Parathyroid adenoma (tissue), 2 donors: ENCODE results near the gene TREH.
A peak's percentile ranks its signal among the peaks of the same experiment; 100 is the strongest.
"Not testable (repeated sequence)": the region's sequence is repeated elsewhere in the genome, so short reads cannot be mapped to it uniquely, and the experiment has no call there.

ENCODE experiments used
- H2AFZ ChIP-seq: fragments of 300-600 bp; sonication (generic); one replicate; pipeline ENCODE4 v1.7.0; 2017; ENCODE audit warnings: antibody characterized with exemption, mild to moderate bottlenecking
- H3K27ac ChIP-seq: fragments of 300-600 bp; sonication (generic); one replicate; pipeline ENCODE4 v1.7.0; 2017
- H3K27me3 ChIP-seq: fragments of 300-600 bp; sonication (generic); one replicate; pipeline ENCODE4 v1.7.0; 2017; ENCODE audit warnings: low read length; ENCODE audit not compliant: control insufficient read depth, insufficient read depth
- H3K36me3 ChIP-seq: fragments of 300-600 bp; sonication (generic); one replicate; pipeline ENCODE4 v1.7.0; 2017; ENCODE audit warnings: low read length; ENCODE audit not compliant: control insufficient read depth, insufficient read depth
- H3K4me1 ChIP-seq: fragments of 300-600 bp; sonication (generic); one replicate; pipeline ENCODE4 v1.7.0; 2017; ENCODE audit warnings: control low read depth
- H3K4me2 ChIP-seq: fragments of 300-600 bp; sonication (generic); one replicate; pipeline ENCODE4 v1.7.0; 2017; ENCODE audit warnings: low read length
- H3K4me3 ChIP-seq: fragments of 300-600 bp; sonication (generic); one replicate; pipeline ENCODE4 v1.7.0; 2017; ENCODE audit warnings: low read depth, low read length
- H3K79me2 ChIP-seq: fragments of 300-600 bp; sonication (generic); one replicate; pipeline ENCODE4 v1.7.0; 2017; ENCODE audit warnings: control low read depth
- H3K9ac ChIP-seq: fragments of 300-600 bp; sonication (generic); one replicate; pipeline ENCODE4 v1.7.0; 2017; ENCODE audit warnings: mild to moderate bottlenecking
- H3K9me3 ChIP-seq: fragments of 300-600 bp; sonication (generic); one replicate; pipeline ENCODE4 v1.7.0; 2017; ENCODE audit warnings: low read length; ENCODE audit not compliant: control insufficient read depth
- CTCF ChIP-seq: fragments of 300-600 bp; sonication (generic); IDR thresholded peaks from one replicate; pipeline ENCODE4 v1.7.0; 2017; ENCODE audit warnings: antibody characterized with exemption, mild to moderate bottlenecking
- donor health status: primary hyperparathyroidism.

TREH gene

GRCh38 chr11:118615282-118615975, 64.0 kb downstream of the TREH start:
- no peaks in the 10 kb centered on the region for H3K27me3 ChIP-seq
- no peaks in the 10 kb centered on the region for H3K79me2 ChIP-seq
- no peak overlapping the region for H3K9ac ChIP-seq
- TF ChIP-seq CTCF, result no peak
- no peaks in the 10 kb centered on the region for H3K4me1 ChIP-seq
- H2AFZ ChIP-seq, result no peak overlapping the region
- H3K9me3 ChIP-seq, result no peaks in the 10 kb centered on the region
- H3K4me2 ChIP-seq, result no peak overlapping the region
- H3K27ac ChIP-seq, result no peak overlapping the region
- H3K36me3 ChIP-seq, result no peaks in the 10 kb centered on the region
- H3K4me3 ChIP-seq, result no peak overlapping the region

GRCh38 chr11:118614511-118614910, 64.9 kb downstream of the TREH start:
- no peaks in the 10 kb centered on the region for H3K9me3 ChIP-seq
- no peak overlapping the region for H3K4me3 ChIP-seq
- H3K4me2 ChIP-seq, result no peak overlapping the region
- H3K27ac ChIP-seq, result no peak overlapping the region
- H3K27me3 ChIP-seq, result no peaks in the 10 kb centered on the region
- TF ChIP-seq CTCF, result no peak
- no peak overlapping the region for H3K9ac ChIP-seq
- no peaks in the 10 kb centered on the region for H3K36me3 ChIP-seq
- no peaks in the 10 kb centered on the region for H3K4me1 ChIP-seq
- no peak overlapping the region for H2AFZ ChIP-seq
- H3K79me2 ChIP-seq, result no peaks in the 10 kb centered on the region

GRCh38 chr11:118612378-118612777, 67.1 kb downstream of the TREH start:
- H3K9me3 ChIP-seq, result no peaks in the 10 kb centered on the region
- no peaks in the 10 kb centered on the region for H3K4me1 ChIP-seq
- no peaks in the 10 kb centered on the region for H3K27me3 ChIP-seq
- no peak overlapping the region for H3K9ac ChIP-seq
- H2AFZ ChIP-seq, result no peak overlapping the region
- no peak overlapping the region for H3K4me3 ChIP-seq
- no peaks in the 10 kb centered on the region for H3K79me2 ChIP-seq
- H3K36me3 ChIP-seq, result no peaks in the 10 kb centered on the region
- no peak for TF ChIP-seq CTCF
- H3K27ac ChIP-seq, result peak overlapping the region; percentile 64
- no peak overlapping the region for H3K4me2 ChIP-seq

GRCh38 chr11:118611433-118611795, 68.0 kb downstream of the TREH start:
- H3K4me1 ChIP-seq, H3K79me2 ChIP-seq, H3K36me3 ChIP-seq, H3K9ac ChIP-seq, H3K27me3 ChIP-seq, H3K4me3 ChIP-seq, H3K9me3 ChIP-seq, H2AFZ ChIP-seq, H3K4me2 ChIP-seq, H3K27ac ChIP-seq: not testable (repeated sequence)

GRCh38 chr11:118610773-118611432, 68.5 kb downstream of the TREH start:
- Histone ChIP-seq H3K9me3 (no peaks in the 10 kb centered on the region), H3K4me1 (no peaks in the 10 kb centered on the region), H3K27me3 (no peaks in the 10 kb centered on the region), H3K79me2 (no peaks in the 10 kb centered on the region), H3K27ac (peak overlapping the region; percentile 56), H3K9ac (no peak overlapping the region), H3K4me3 (peak overlapping the region; percentile 27), H3K4me2 (no peak overlapping the region), H2AFZ (peak overlapping the region; percentile 50), H3K36me3 (no peaks in the 10 kb centered on the region)
- peak; percentile 41 for TF ChIP-seq CTCF
